ENCODE results near the gene GYPC.

DNA sequence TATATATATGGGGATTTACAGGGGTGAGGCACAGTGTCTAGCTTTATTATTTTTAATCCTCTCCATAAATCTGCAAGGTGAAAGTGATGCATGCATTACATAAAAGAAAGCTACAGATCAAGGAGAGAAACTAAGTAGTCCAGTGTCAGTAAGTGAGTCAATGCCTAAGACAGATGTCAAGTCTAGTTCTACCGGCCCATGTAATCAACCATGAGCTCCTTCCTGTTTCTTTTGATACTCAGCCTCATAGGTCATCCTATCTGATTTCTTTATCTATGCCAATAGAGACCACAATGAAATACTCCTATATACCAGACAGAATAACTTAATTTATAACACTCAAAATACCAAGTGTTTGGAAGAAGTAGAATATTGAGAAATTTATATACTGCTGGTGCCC is 20.2 kb upstream of the GYPC start:
- TF ChIP-seq TAF1 (conservative IDR thresholded peaks at IDR 0.05), result no peak
- TF ChIP-seq, protein P1, sequence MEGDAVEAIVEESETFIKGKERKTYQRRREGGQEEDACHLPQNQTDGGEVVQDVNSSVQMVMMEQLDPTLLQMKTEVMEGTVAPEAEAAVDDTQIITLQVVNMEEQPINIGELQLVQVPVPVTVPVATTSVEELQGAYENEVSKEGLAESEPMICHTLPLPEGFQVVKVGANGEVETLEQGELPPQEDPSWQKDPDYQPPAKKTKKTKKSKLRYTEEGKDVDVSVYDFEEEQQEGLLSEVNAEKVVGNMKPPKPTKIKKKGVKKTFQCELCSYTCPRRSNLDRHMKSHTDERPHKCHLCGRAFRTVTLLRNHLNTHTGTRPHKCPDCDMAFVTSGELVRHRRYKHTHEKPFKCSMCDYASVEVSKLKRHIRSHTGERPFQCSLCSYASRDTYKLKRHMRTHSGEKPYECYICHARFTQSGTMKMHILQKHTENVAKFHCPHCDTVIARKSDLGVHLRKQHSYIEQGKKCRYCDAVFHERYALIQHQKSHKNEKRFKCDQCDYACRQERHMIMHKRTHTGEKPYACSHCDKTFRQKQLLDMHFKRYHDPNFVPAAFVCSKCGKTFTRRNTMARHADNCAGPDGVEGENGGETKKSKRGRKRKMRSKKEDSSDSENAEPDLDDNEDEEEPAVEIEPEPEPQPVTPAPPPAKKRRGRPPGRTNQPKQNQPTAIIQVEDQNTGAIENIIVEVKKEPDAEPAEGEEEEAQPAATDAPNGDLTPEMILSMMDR (IDR thresholded peaks at IDR 0.05; ENCODE audit: low read depth, low read length, missing input control), result no peak
- TF ChIP-seq, protein P2, sequence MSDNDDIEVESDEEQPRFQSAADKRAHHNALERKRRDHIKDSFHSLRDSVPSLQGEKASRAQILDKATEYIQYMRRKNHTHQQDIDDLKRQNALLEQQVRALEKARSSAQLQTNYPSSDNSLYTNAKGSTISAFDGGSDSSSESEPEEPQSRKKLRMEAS (IDR thresholded peaks at IDR 0.05), result no peak
- TF ChIP-seq RAD21 (IDR thresholded peaks at IDR 0.05), result no peak

All from liver (tissue), 3 donors.